Measurements from ENCODE around the gene ZNF274.

The ZNF274 gene

DNA sequence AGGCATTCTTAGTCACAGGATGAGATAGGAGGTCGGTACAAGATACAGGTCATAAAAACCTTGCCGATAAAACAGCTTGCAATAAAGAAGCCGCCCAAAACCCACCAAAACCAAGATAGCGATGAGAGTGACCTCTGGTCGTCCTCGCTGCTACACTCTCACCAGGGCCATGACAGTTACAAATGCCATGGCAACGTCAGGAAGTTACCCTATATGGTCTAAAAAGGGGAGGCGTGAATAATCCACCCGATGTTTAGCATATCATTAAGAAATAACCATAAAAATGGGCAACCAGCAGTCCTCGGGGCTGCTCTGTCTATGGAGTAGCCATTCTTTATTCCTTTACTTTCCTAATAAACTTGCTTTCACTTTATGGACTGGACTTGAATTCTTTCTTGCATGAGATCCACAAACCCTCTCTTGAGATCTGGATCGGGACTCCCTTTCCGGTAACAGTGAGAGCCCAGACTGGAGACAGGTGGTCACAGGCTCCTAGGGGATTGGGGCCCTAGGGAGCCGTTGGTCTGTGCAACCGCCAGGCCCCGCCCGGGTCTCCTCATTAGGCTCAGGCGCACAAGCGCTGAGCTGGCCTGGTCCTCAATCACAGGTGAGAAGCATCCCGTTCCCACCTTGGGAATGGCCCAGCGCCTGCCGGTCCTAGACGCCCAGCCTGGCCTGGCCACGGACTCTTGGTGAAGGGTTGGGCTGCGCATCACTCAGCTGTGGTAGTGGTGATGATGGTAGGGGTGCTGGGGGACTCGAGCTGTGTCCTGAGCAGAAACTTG, 34.9 kb downstream of the ZNF274 start:
- peaks cover 13% of the 10 kb centered on the region for H3K36me3 ChIP-seq
- H3K4me1 ChIP-seq = no peaks in the 10 kb centered on the region
- no peaks in the 10 kb centered on the region for H3K27me3 ChIP-seq
- peaks cover 5% of the 10 kb centered on the region for H3K9me3 ChIP-seq
- no peak for DNase-seq
- H3K4me3 ChIP-seq (ENCODE audit: low read depth, low read length) = no peak overlapping the region
- TF ChIP-seq, protein P1, sequence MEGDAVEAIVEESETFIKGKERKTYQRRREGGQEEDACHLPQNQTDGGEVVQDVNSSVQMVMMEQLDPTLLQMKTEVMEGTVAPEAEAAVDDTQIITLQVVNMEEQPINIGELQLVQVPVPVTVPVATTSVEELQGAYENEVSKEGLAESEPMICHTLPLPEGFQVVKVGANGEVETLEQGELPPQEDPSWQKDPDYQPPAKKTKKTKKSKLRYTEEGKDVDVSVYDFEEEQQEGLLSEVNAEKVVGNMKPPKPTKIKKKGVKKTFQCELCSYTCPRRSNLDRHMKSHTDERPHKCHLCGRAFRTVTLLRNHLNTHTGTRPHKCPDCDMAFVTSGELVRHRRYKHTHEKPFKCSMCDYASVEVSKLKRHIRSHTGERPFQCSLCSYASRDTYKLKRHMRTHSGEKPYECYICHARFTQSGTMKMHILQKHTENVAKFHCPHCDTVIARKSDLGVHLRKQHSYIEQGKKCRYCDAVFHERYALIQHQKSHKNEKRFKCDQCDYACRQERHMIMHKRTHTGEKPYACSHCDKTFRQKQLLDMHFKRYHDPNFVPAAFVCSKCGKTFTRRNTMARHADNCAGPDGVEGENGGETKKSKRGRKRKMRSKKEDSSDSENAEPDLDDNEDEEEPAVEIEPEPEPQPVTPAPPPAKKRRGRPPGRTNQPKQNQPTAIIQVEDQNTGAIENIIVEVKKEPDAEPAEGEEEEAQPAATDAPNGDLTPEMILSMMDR (IDR thresholded peaks at IDR 0.05; ENCODE audit: low read depth, low read length) = no peak

DNA sequence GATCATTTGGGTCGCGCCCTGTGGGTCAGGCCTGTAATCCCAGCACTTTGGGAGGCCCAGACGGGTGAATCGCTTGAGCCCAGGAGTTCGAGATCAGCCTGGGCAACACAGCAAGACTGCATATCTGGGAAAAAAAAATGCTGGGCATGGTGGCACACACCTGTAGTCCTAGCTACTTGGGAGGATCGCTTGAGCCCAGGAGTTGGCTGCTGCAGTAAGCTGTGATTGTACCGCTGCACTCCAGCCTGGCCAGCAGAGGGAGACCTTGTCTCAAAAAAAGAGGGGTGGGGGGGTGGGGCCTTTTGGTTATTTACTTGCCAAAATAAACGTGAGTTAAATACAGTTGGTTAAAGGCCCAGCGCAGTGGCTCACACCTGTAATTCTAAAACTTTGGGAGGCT, 36.0 kb downstream of the ZNF274 start:
- H3K36me3 ChIP-seq = peaks cover 3% of the 10 kb centered on the region; the same call in 1 of the 2 replicates
- DNase-seq = peak; percentile 43
- H3K27me3 ChIP-seq = no peaks in the 10 kb centered on the region
- H3K4me1 ChIP-seq = no peaks in the 10 kb centered on the region
- H3K9me3 ChIP-seq = peaks cover 2% of the 10 kb centered on the region
- TF ChIP-seq, protein P1 (IDR thresholded peaks at IDR 0.05; ENCODE audit: low read depth, low read length) = peak; percentile 66
- H3K4me3 ChIP-seq (ENCODE audit: low read depth, low read length) = no peak overlapping the region

DNA sequence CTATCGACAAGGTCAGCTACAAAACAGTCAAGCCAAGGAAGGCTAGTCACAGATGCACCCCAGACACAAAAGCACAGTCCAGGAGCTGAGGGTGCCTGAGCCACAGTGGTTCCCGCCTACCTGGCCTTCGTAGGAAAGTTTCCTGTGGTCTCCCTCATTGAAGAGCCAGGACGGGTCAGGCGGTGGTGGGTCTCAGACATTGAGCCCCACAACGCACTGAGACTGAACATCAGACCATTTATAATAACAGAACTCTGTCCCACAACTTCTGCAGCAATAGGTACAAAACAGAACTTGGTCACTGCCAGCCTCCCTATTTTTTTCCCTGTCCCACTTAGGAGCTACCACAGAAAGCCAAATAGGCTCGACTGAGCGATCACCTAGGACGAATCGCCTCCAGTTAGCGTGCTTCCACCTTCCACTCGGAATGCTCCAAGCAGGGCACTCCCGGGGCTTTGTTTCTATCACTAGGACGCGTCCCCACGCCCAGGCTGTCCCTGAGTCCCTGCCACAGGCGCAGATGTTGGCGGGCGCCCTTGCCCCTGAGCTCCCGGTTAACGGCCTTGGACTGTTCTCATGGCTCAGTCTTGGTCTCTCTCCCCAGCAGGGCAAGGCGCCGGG, 45.2 kb downstream of the ZNF274 start:
- Histone ChIP-seq H3K27me3 (no peaks in the 10 kb centered on the region), H3K4me1 (no peaks in the 10 kb centered on the region), H3K4me3 (ENCODE audit: low read depth, low read length) (peak overlapping the region; percentile 81), H3K36me3 (peaks cover 34% of the 10 kb centered on the region), H3K9me3 (peaks cover 3% of the 10 kb centered on the region)
- no peak for DNase-seq
- TF ChIP-seq, protein P1 (IDR thresholded peaks at IDR 0.05; ENCODE audit: low read depth, low read length) = no peak

DNA sequence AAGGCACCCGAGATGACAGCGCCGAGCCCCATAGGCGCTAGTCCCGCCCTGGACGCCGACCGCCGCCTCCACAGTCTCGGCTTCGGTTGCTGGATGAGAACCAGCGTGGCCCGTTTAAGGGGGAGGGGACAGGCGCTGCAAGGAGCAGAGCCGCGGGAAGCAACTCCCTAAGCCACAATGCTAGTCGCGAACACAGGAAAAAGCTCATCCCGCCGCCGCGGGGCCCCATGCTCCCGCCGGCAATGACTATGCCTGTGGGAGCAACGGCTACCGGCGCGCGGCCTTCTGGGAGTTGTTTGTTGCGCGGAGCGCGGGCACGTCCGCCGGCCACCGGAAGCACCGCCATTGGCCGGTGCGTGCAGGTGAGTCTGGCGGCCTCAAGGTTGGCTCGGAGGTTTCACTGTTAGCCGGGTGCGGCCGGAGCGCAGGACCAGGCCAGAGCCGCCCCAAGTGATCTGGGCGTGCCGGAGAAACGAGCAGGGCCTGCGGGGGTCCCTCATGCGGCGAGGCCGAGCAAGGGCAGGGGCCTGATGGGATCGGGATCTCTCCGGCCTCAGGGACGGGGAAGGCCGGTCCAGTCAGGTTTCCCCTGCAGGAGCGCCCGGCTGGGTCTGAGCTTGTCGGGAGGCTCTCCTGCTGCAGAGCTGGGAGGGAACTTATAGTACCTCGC, 45.9 kb downstream of the ZNF274 start, which contains the start of gene ZNF544:
Gene ZNF544, plus strand, starts transcription at position 330 of the 670 bp plus-strand sequence. CDS start 15,110 bp downstream, outside the sequence.
- no peaks in the 10 kb centered on the region for H3K27me3 ChIP-seq
- H3K4me3 ChIP-seq (ENCODE audit: low read depth, low read length) = peak within 1 kb of the TSS; percentile 81
- DNase-seq = peak; percentile 83
- no peaks in the 10 kb centered on the region for H3K4me1 ChIP-seq
- TF ChIP-seq, protein P1 (IDR thresholded peaks at IDR 0.05; ENCODE audit: low read depth, low read length) = peak; percentile 30; the same call in 1 of the 2 replicates
- peaks cover 41% of the 10 kb centered on the region for H3K36me3 ChIP-seq
- peaks cover 3% of the 10 kb centered on the region for H3K9me3 ChIP-seq

DNA sequence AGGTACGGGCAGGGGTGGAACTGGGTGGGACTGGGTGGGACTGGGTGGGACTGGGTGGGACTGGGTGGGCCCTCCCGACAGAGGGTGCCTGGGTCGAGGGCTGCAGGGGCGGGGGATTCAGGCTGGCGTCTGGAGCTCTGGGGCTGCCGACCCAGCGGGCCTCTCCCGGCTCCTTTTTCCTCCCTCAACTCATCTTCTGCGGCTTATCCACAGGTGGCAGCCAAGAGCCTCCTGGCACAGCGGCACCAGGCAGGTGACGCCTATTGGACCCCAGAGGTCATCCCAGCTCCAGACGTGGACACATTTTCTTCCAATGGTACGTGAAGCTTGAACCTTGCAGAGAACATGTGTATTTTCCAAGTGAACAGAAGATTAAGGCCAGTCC, 46.4 kb downstream of the ZNF274 start:
- no peaks in the 10 kb centered on the region for H3K4me1 ChIP-seq
- DNase-seq = peak; percentile 53
- peaks cover 46% of the 10 kb centered on the region for H3K36me3 ChIP-seq
- no peaks in the 10 kb centered on the region for H3K27me3 ChIP-seq
- H3K9me3 ChIP-seq = peaks cover 3% of the 10 kb centered on the region
- TF ChIP-seq, protein P1 (IDR thresholded peaks at IDR 0.05; ENCODE audit: low read depth, low read length) = peak; percentile 35; the same call in 1 of the 2 replicates
- peak overlapping the region; percentile 81 for H3K4me3 ChIP-seq (ENCODE audit: low read depth, low read length)
